Thyroid gland (tissue), 4 donors: ENCODE results near the gene C3orf49. TPM values are rescaled to one million over a fixed set of nuclear protein-coding genes. Genes with fewer than 3 reads are reported as not detected.

ENCODE experiments used
- DNase-seq, 2 donors: peaks; one replicate each; pipeline ENCODE4 v3.0.0-alpha.2; 2019
- H3K27ac ChIP-seq, 3 donors: fragments of 200-600 bp; sonication (generic); 1 replicate in 2 of 3; 2 replicates in 1 of 3; pipeline ENCODE4 v1.5.1; 2016 to 2019; ENCODE audit warnings: mild to moderate bottlenecking in 1 of 3, moderate library complexity in 1 of 3
- H3K27me3 ChIP-seq: fragments of 200-600 bp; sonication (generic); one replicate; pipeline ENCODE4 v1.5.1; 2019
- H3K36me3 ChIP-seq, 2 donors: fragments of 200-600 bp; sonication (generic); one replicate each; pipeline ENCODE4 v1.5.1; 2016 to 2019
- H3K4me1 ChIP-seq, 2 donors: fragments of 200-600 bp; sonication (generic); one replicate each; pipeline ENCODE4 v1.5.1; 2017 to 2019
- H3K4me3 ChIP-seq, 3 donors: fragments of 200-600 bp; sonication (generic); replicated peaks in 1 of 3; 1 replicate in 2 of 3; 2 replicates in 1 of 3; pipeline ENCODE4 v1.5.1; 2016; ENCODE audit warnings: mild to moderate bottlenecking in 1 of 3
- H3K9me3 ChIP-seq: fragments of 200-600 bp; sonication (generic); one replicate; pipeline ENCODE4 v1.5.1; 2017
- CTCF ChIP-seq, 6 experiments: fragments of 200-600 bp in 3 of 6; fragments of 450-650 bp in 3 of 6; sonication (generic) in 3 of 6; IDR thresholded peaks; one replicate each; pipeline ENCODE4 v1.5.1; 2016 to 2019; ENCODE audit warnings: antibody characterized with exemption in 6 of 6, mild to moderate bottlenecking in 2 of 6, inconsistent platforms in 1 of 6, moderate library complexity in 1 of 6
- POLR2A ChIP-seq, 2 donors: fragments of 450-650 bp; IDR thresholded peaks; one replicate each; pipeline ENCODE4 v1.6.1; 2017; ENCODE audit warnings: antibody characterized with exemption in 2 of 2, mild to moderate bottlenecking in 2 of 2, moderate library complexity in 1 of 2
- WGBS, 2 donors: methylation state at CpG; one replicate each; pipeline ENCODE4 v1.1.5; 2017; 5-methylcytosine and 5-hydroxymethylcytosine counted together
- intact Hi-C: fragments of 100-400 bp; cut with DNase I; formaldehyde crosslinking; loops from one replicate; pipeline ENCODE4 v1.15.1; 2023
- total RNA-seq, 4 donors: library from RNA; depleted of rRNA; stranded (reverse); fragments of >200 nt; gene quantifications; one replicate each; pipeline ENCODE4 v1.2.3, GENCODE V29; 2016

C3orf49 gene
- total RNA-seq, 4 donors from 2014 or later = not detected

DNA sequence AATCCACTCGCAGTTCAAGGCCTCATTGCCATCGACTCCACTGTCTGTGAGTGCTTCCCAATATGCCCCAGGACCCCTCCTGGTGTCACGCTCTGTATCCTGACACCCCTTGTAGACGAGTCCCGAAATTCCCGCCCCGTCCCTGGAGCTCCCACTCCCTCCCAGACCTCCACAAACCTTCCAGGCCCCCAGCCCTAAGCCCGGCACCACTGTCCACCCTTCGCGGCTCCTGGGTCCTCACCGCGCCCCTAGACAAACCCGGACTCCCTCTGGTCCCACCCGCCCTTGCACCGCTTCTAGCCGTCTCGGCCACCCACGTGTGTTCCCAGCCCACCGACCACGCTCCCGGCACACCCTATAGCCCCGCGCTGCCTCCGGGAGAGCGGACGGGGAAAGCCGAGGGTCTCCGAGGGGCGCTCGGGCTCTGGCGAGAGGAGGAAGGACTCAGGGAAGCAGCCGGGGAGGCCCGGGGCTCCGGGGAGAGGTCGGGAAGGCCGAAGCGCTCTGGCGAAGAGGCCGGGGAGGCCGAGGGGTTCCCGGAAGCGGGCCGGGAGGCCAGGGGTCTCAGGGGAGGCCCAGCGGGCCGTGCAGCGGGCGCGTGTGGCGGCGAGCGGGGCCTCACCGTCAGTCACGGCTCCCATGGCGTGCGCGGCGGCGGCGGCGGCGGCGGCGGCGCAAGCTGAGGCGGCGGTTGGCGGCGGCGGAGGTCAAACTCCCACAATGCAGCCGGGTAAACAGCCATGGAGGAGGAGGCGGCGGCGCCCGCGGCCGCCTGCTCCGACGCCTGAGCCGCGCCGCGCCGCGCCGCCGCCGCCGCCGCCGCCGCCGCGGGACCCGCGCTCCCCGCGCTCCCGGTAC lies 44.3 kb downstream of the C3orf49 start, which contains the start of the genes ATXN7 and THOC7:
Gene ATXN7 (plus strand): TSS at position 718 of the 858 bp plus-strand sequence. CDS start 48,732 bp downstream, outside the sequence.
Gene THOC7 (minus strand): TSS at position 656 of the 858 bp plus-strand sequence. CDS start 15 bp downstream, at position 641.
- peak within 1 kb of the TSS; percentile 86 to 93 (median 87) for H3K27ac ChIP-seq
- intact Hi-C loops = loop anchor here (10.0 kb wide), 1 partner anchor 51 kb away; the partner anchor contains the start of gene SCAANT1
- peak within 1 kb of the TSS; percentile 68 to 97 (median 93) for H3K4me3 ChIP-seq
- peaks cover 14% of the 10 kb centered on the region in 2 donors for H3K4me1 ChIP-seq
- WGBS, 2 donors = 1% methylated on average over 32 to 41 of the region's 98 CpGs
- H3K9me3 ChIP-seq = no peaks in the 10 kb centered on the region
- no peaks in the 10 kb centered on the region for H3K36me3 ChIP-seq
- TF ChIP-seq POLR2A (IDR thresholded peaks at IDR 0.05) (peak in 1 of 2 donors; percentile 58), CTCF (IDR thresholded peaks at IDR 0.05) (no peak)
- H3K27me3 ChIP-seq = no peaks in the 10 kb centered on the region
- peak; percentile 58 to 64 for DNase-seq

DNA sequence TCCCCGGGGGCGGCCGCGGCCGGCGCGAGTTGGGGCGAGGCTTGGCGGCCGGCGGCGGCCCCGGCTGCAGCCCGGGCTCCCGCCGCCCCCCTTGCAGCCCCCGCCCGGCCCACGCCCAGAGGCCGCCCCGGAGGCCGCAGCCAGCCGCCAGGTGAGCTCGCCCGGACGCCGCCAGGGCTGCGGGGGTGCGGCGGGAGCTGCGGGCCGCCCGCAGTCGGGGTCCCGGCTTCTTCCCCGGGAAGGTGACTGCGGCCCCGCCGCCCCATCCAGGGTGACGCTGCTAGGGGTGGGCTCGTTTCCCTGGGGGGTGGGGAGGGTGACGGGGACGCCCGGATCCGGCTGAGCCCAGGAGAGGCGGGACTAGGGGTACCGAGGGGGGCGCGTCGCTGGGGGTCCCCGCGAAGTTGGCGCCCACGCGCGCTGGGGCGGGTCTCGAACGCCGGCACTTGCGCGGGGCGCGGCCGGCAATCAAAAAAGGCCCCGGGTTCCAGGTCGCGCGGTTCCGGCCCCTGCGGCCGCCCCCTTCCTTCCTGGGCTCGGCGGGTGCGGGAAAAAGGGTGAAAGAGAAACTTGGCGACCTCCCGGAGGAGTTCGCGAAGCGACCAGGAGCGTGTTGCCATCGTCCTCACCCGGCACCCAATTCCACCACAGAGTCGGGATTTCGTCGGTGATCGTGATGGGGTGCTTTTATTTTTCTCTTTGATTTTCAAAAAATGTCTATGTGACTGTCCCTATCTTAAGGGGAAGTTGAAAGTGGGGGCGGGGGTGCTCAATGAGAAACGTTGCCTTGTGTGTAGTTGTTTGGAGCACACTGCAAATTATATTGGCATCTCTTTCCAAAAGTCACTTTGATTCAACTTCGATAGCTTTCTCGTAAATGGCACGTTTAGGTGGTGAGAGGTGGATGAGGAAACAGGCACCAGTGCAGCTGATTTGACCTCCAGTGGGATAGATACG lies 45.2 kb downstream of the C3orf49 start:
- peak overlapping the region; percentile 55 to 93 (median 74) for H3K4me3 ChIP-seq
- no peaks in the 10 kb centered on the region for H3K36me3 ChIP-seq
- intact Hi-C loops = loop anchor here (10.0 kb wide), 1 partner anchor 51 kb away; the partner anchor contains the start of gene SCAANT1
- H3K9me3 ChIP-seq = no peaks in the 10 kb centered on the region
- H3K4me1 ChIP-seq = peaks cover 14 to 18% of the 10 kb centered on the region in 2 donors
- TF ChIP-seq CTCF (IDR thresholded peaks at IDR 0.05) (no peak), POLR2A (IDR thresholded peaks at IDR 0.05) (no peak)
- DNase-seq = peak; percentile 38 to 42
- WGBS, 2 donors = 0 to 1% methylated on average over 18 to 42 of the region's 93 CpGs
- H3K27ac ChIP-seq = peak overlapping the region; percentile 57 to 93 (median 79)
- H3K27me3 ChIP-seq = no peaks in the 10 kb centered on the region

DNA sequence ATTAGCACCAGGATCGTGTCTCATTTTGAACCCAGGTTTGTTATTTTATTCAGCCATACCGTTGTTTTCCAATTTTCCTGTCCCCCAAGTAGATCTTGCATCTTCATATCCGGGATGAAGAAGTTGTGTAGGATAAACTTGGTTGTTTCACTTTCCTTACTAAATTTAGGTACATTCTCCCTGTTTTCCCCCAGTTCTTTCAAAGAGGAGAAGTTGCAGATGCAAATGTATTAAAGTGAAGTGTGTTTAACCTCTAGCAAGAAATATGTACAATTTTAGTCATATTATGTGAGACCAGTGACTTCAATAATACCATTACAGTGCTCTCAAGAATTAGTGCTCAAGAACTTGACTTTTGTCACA lies 45.8 kb downstream of the C3orf49 start:
- WGBS, 2 donors = 12 to 28% methylated on average over 3 of the region's 3 CpGs
- no peaks in the 10 kb centered on the region for H3K27me3 ChIP-seq
- no peak for DNase-seq
- H3K4me3 ChIP-seq = peak overlapping the region in 1 of 3 donors; percentile 93
- no peak for TF ChIP-seq POLR2A (IDR thresholded peaks at IDR 0.05)
- TF ChIP-seq CTCF (IDR thresholded peaks at IDR 0.05) = no peak
- H3K9me3 ChIP-seq = no peaks in the 10 kb centered on the region
- peaks cover 14 to 17% of the 10 kb centered on the region in 2 donors for H3K4me1 ChIP-seq
- peak overlapping the region in 1 of 3 donors; percentile 93 for H3K27ac ChIP-seq
- intact Hi-C loops = loop anchor here (10.0 kb wide), 1 partner anchor 50 kb away; the partner anchor contains the start of gene SCAANT1
- H3K36me3 ChIP-seq = no peaks in the 10 kb centered on the region

DNA sequence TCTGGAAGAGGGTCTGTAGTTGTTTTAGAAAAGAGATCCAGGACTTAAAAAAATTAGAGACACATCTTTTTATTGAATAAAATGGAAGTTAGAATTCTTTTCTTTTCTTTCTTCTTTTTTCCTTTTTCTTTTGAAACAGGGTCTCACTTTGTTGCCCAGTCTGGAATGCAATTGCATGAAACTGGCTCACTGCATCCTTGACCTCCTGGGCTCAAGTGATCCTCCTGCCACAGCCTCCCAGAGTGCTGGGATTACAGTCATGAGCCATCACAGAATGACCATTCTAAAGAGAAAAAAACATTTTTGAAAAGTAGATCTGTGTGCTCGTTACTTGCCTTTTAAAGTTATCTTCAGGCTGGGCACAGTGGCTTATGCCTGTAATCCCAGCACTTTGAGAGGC lies 48.1 kb downstream of the C3orf49 start:
- 96 to 100% methylated on average over 1 of the region's 1 CpG for WGBS, 2 donors
- Histone ChIP-seq H3K27me3 (no peaks in the 10 kb centered on the region), H3K4me3 (no peak overlapping the region), H3K36me3 (no peaks in the 10 kb centered on the region), H3K4me1 (peaks cover 26 to 27% of the 10 kb centered on the region in 2 donors), H3K9me3 (no peaks in the 10 kb centered on the region), H3K27ac (no peak overlapping the region)
- no peak for DNase-seq
- TF ChIP-seq CTCF (IDR thresholded peaks at IDR 0.05) (no peak), POLR2A (IDR thresholded peaks at IDR 0.05) (no peak)
- intact Hi-C loops = loop anchor here (10.0 kb wide), 1 partner anchor 48 kb away; the partner anchor contains the start of gene SCAANT1
